Endometrial microvascular endothelial cells (primary cell): ENCODE data around the gene IFNG-AS1. TPM values are rescaled to one million over a fixed set of nuclear protein-coding genes. Genes with fewer than 3 reads are reported as not detected.

Source experiments
- in situ Hi-C: cut with HindIII; loops from 2 replicates; pipeline ENCODE4 v1.10.0; 2017; ENCODE audit warnings: low sequenced_read_pairs, low pct_unique_long_range_greater_than_20kb; ENCODE audit errors: inconsistent ontology term
- total RNA-seq: library from RNA; depleted of rRNA; stranded (reverse); fragments of >200 nt; gene quantifications from one replicate; pipeline ENCODE4 v1.2.3, GENCODE V29; 2015; ENCODE audit errors: inconsistent ontology term

Gene IFNG-AS1
- total RNA-seq, 1 donor from 2014 or later: not detected

GRCh38 chr12:68030248-68030647, 41.0 kb downstream of the IFNG-AS1 start:
- in situ Hi-C loops: no loop called here

- in situ Hi-C loops: no loop called here
Observed at GRCh38 chr12:68031174-68031573, 41.9 kb downstream of the IFNG-AS1 start.

GRCh38 chr12:68031881-68032739, 42.9 kb downstream of the IFNG-AS1 start:
- in situ Hi-C loops: no loop called here

- in situ Hi-C loops: no loop called here
Observed at GRCh38 chr12:68034567-68034966, 45.3 kb downstream of the IFNG-AS1 start.

- in situ Hi-C loops: no loop called here
Observed at GRCh38 chr12:68036642-68037041, 47.4 kb downstream of the IFNG-AS1 start.

GRCh38 chr12:68037616-68038255, 48.5 kb downstream of the IFNG-AS1 start:
- in situ Hi-C loops: no loop called here

- in situ Hi-C loops: no loop called here
Observed at GRCh38 chr12:68038650-68039049, 49.4 kb downstream of the IFNG-AS1 start.

- in situ Hi-C loops: no loop called here
Observed at GRCh38 chr12:68040450-68041075, 51.3 kb downstream of the IFNG-AS1 start.

- in situ Hi-C loops: no loop called here
Observed at GRCh38 chr12:68042212-68042699, 53.0 kb downstream of the IFNG-AS1 start.

GRCh38 chr12:68043435-68043834, 54.2 kb downstream of the IFNG-AS1 start:
- in situ Hi-C loops: no loop called here

GRCh38 chr12:68048648-68049297, 59.5 kb downstream of the IFNG-AS1 start:
- in situ Hi-C loops: no loop called here

- in situ Hi-C loops: no loop called here
Observed at GRCh38 chr12:68056300-68056699, 67.1 kb downstream of the IFNG-AS1 start.

GRCh38 chr12:68063900-68064590, 74.8 kb downstream of the IFNG-AS1 start:
- in situ Hi-C loops: no loop called here

- in situ Hi-C loops: no loop called here
Observed at GRCh38 chr12:68065163-68065562, 75.9 kb downstream of the IFNG-AS1 start.

GRCh38 chr12:68065687-68066086, 76.4 kb downstream of the IFNG-AS1 start:
- in situ Hi-C loops: no loop called here

GRCh38 chr12:68067762-68068376, 78.6 kb downstream of the IFNG-AS1 start:
- in situ Hi-C loops: no loop called here

GRCh38 chr12:68069275-68069674, 80.0 kb downstream of the IFNG-AS1 start:
- in situ Hi-C loops: no loop called here
